GM18873 (cell line): ENCODE measurements around the gene FGFR3.

Experiments
- ATAC-seq: cut with Tn5 transposase; IDR thresholded peaks from one replicate; pipeline ENCODE4 v1.9.1; 2021; ENCODE audit warnings: mild to moderate bottlenecking, moderate library complexity, moderate number of reproducible peaks; ENCODE audit not compliant: unreplicated experiment, low FRiP score

Gene FGFR3

GRCh38 chr4:1756079-1756478 is 37.0 kb upstream of the FGFR3 start:
- ATAC-seq = no peak

DNA sequence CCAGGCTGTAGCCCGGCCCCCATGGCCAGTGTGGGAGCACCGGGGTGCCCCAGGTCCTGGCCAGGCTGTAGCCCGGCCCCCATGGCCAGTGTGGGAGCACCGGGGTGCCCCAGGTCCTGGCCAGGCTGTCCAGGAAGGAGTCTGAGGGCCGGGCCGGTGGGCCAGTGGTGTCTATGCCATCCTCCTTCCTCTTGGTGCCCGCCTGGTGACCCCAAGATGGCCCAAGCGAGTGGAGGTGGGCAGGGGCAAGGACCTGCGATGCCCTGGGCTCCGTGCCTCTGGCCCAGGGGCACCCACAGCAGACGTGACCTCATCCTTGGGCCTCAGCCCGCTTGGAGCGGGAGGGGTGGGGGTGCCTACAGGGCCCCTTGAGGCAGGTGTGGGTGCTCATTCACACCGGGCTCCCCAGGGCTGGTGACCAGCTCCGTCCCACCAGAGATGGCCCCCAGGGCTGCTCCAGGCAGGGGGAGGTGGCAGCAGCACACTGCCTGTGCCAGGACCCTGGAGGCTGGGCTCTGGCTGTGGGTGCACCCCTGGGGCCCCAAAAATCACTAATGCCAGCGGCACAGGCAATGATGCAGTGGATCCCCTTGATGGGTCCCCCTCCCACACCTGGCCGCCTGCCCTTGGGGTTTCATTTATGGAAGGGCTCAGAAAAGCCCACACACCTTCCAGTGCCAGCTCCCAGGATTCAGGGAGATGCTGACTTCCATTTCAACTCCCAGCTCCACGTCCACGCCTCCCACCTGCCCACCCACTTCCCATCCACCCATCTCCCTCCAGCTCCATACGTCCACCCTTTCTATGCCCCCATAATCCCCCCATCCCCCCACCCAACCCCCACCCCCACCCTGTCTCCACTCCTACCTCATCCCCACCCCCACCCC is 36.0 kb upstream of the FGFR3 start:
- no peak for ATAC-seq

- no peak for ATAC-seq
These were observed 35.3 kb upstream of the FGFR3 start for GRCh38 chr4:1757836-1758235.

DNA sequence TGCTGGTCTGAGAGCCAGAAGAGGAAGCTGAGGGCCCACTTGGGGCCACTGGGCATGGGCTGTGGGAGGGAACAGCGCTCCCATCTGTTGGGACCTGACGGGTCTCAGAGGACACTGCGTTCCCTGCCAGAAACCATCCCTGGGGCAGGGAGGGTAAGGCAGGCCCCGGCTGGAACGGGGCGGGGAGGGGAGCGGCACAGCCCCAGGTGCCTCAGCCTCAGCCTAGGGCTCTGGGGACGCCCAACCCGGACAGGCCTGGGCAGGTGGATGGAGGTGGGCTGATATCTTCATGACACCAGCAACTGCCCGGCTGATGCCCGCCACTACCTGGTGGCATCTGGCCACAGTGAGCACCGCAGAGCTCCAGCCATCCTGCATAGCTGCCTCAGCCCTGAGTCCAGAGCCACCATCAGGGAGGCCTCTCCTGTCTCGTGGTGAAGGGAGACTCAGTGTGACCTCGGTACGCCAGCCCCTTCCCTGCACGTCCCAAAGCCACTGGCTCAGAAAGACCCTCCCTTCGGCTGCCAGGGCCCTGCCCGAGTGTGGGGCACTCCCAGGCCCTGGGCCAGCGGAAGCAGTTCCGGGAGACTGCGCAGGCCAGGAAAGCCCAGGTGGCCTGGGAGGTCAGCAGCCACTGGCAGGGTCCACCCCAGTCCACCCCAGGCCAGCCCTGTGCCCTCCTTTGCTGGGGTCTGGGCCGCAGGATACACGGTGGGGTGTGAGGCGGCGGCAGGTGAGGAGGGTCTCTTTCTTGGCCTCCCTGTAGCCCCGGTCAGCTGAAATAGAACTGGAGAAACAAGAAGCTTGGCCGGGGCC is 34.6 kb upstream of the FGFR3 start:
- no peak for ATAC-seq

DNA sequence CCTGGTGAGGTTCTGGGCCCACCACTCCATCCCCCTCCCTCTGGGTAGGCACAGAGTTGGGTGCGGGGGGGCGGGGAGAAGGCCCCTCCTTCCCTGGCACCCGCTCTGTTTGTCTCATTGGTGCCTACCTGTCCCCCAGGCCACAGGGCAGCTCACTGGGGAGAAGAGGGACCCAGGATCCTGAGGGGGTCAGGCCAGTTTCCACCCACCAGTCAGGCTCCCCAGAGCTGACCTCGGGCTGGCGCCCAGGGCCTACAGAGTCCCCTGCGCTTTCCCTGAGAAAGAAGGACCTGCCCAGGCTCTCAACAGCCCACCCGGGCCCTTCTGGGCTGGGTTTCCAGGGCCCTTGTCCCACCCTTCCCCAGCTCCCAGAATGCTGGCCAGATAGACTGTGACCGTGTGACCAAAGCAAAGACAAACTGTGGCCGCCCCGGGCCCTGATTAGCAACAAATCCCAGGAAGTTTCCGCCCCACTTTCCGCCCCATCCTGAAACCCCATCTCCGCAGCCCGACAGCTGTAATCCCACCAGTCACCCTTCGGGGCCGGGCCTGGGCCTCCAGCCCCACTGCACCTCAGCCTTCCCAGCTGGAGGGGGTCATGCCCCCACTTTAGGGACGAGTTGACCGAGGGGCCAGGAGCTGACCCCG is 33.8 kb upstream of the FGFR3 start:
- no peak for ATAC-seq

DNA sequence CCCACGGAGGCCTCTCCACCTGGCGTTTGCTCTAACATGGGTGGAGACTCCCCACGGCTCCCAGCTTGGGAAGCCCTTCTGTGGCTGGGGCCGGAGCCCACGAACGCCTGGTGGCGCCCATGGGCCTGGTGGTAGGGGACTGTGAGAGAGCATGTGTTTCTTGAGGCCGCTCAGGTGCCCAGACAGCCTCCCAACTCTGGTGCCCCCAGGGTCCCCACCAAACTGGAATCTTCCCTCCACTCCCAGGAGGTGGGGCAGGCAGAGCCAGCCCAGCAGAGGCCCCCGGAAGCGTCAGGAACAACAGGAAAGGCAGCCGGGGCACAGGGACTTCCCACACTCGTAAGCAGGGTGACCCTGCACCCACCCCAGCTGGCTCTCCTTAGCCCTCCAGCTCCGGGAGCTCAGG is 33.3 kb upstream of the FGFR3 start:
- ATAC-seq = no peak

GRCh38 chr4:1760521-1761071 is 32.5 kb upstream of the FGFR3 start:
- ATAC-seq = no peak

DNA sequence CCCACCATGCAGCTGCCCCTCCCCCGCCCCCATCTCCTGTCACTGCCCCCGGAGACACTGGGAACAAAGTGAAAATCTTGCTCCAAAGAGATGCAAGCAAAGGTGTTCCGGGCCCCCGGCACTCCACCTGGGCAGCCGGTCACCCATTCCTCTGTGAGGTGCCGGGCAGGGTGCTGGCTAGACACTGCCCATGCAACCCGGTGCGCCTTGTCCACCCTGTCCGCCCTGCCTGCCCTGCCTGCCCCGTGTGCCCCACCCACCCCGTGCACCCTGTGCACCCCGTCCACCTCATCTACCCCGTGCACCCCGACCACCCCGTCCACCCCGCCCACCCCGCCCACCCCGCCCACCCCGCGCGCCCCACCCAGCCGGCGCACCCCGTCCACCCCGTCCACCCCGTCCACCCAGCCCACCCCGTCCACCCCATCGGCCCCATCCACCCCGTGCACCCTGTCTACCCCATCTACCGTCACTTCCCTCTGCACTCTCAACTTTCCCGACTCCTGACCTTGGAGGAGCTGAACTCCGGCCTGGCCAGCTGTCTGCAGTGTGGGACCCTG is 31.9 kb upstream of the FGFR3 start:
- ATAC-seq = no peak

GRCh38 chr4:1762264-1763010 is 30.7 kb upstream of the FGFR3 start:
- no peak for ATAC-seq

- ATAC-seq = no peak
These were observed 30.0 kb upstream of the FGFR3 start for GRCh38 chr4:1763070-1763549.

DNA sequence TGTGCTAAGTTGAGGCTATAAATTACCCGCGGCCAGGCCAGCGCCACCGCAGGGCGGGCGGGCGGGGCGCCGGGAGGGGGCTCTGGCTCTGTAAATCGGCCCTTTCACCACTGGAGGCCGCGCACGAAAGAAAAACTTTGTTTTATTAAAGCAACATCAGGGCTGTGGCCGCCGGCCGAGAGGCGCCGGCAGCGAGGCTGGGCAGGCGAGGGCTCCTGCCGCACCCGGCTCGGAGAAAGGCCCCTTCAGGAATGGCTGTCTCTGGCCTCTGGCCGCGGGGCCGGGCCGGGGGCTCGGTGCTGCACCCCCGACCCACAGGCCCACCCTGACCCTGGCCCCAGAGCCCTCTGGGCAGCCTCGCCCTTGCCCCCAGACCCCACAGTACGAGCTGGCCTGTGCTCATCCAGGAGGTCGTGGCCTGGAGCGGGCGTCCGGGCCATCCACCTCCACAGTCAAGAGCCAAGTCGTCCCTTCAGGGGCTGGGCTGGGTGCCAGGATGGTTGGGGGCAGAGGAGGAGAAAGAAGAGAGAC is 29.5 kb upstream of the FGFR3 start:
- ATAC-seq = no peak

- no peak for ATAC-seq
These were observed 28.4 kb upstream of the FGFR3 start for GRCh38 chr4:1764670-1765069.

GRCh38 chr4:1765409-1766072 is 27.6 kb upstream of the FGFR3 start:
- no peak for ATAC-seq

GRCh38 chr4:1766106-1767060 is 26.7 kb upstream of the FGFR3 start:
- ATAC-seq = no peak

- ATAC-seq = no peak
These were observed 25.9 kb upstream of the FGFR3 start for GRCh38 chr4:1767061-1767769.

DNA sequence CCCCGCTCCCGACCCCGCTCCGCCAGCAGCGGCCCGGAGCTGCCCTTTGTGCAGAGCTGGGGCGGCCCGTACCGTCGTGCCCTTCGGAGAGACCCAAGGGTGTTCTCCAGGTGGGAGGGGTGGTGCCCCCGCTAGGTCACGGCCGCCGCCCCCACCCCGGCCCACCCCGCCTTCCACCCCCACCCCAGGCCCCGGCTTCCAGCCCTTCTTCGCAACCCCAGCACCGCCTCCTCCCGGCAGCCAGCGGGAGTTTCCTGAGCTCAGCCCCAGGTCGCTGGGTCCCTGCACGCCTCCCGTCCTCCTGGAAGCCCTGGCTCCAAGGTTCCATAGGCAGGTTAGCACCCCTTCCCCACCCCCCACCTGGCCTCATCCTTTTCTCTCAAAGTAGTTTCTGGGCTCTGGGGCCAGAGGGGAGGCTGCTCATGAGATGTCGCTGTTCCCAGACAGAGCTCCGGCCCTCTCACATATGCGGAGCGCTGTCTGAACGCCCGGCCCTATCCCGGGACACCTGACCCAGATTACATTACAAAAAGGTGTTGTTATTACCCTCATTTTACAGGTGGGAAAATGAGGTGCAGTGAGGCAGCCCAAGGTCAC is 25.2 kb upstream of the FGFR3 start:
- no peak for ATAC-seq
